Skeletal muscle cell (primary cell): ENCODE measurements around the gene TAF4.
"Not testable (repeated sequence)": the region's sequence is repeated elsewhere in the genome, so short reads cannot be mapped to it uniquely, and the experiment has no call there.

Experiments used
- DNase-seq: peaks from one replicate; pipeline ENCODE4 v3.0.0-alpha.2; 2010; ENCODE audit warnings: low read depth
- H3K4me3 ChIP-seq: 2 replicates; pipeline ENCODE4 v1.5.1; 2011; ENCODE audit warnings: low read depth, mild to moderate bottlenecking, control low read depth, low read length, moderate library complexity

TAF4 gene

DNA sequence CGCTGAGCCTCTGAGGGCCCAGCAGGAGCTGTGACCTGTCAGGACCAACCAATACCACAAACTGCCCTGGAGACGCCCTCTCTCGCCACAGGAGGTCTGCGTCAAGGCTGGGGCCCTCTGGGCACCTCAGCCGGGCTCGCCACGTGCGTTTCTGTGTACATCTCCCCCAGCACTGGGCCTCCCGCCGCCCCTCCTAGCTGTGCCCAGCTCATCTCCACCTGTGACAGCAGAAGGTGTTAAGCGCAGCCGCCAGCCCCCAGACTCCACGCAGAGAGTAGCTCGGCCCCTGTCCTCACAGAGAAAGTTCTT lies 91.4 kb downstream of the TAF4 start:
- no peak overlapping the region for H3K4me3 ChIP-seq
- no peak for DNase-seq

DNA sequence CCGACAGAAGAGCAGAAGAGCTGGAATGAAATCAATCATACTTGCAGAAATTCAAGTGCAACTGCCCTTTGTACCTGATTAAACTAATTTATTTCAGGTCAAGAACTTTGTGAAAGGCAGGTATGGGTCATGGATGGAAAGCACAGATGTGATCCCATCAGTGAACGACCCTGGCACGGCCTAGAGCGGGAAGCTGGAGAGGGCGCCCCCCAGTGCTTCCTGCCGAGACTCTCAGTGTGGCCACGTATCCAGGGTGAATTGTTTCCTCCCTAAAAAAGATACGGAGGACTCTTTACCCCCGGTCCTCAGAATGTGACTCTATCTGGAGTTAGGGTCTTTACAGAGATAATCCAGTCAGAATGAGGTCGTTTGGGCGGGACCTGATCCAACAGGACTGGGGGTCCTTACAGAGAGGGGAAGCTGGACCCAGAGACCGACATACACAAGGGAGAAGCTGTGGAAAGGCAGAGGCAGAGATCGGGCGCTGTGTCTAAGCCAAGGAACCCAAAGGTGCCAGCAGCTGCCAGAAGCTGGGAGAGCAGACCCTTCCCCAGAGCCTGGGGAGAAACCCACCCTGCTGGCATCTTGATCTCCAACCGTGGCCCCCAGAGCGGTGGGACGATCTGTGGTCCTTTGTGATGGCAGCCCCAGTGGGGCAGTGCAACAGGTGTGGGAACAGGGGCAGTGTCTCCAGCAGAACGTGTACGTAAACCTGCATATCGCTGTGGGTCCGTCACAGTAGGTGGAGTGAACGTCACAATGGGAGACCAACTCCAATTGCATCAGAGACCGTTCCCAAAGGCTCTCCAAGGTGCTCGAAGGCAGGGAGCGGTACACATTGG lies 91.9 kb downstream of the TAF4 start:
- no peak overlapping the region for H3K4me3 ChIP-seq
- DNase-seq = no peak

DNA sequence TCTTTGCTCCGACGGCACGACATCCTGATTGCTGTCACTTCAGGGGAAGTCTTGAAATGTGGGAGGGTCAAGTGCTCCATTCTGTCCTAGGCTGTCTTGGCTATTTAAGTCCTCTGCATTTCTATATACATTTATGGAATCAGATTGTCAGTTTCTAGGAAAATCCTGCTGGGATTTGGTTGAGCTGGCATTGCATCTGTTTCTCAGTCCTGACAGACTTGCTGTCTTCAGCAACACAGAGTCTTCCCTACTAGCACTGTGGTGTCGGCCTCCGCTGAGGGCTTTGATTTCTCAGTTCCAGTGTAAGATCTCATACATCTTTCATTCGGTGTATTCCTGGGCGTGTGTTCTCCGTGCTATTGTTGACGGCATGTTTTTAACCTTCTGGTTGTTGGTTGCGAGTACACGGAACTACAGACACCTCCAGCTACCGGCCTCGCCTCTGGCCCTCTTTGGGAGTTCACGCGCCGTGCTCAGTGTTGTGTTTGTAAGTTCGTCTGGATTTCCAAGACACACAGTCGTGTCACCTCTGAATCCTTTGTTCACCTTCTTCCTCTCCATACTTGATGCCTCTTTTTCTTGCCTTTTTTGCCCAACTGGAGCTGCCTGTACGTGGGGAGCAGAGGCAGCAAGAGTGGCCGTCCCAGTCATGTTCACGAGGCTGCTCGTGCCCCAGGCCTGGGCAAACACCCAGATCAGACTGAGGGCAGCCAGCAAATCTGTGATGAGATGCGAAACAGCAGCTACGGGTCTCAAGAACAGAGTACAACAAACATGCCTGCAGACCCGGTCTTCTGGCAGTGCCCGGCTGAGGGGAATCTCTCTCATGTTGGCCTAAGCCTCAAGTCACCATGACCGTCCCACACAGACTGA lies 92.8 kb downstream of the TAF4 start:
- DNase-seq = no peak
- no peak overlapping the region for H3K4me3 ChIP-seq

DNA sequence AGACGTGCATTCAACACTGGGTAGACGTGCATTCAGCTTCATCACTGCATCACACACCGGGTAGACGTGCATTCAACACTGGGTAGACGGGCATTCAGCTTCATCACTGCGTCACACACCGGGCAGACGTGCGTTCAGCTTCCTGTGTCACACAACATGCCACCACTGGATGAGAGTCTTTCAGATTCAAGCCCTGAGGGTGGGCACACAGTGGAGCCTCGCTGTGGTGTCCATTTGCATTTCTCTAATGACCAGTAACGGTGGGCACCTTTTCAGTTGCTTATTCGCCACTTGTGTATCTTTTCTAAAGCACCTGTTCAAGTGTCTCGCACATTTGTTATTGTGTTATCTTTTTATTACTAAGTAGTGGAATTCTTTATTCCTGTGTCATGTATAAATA lies 94.1 kb downstream of the TAF4 start:
- DNase-seq, H3K4me3 ChIP-seq: not testable (repeated sequence)

DNA sequence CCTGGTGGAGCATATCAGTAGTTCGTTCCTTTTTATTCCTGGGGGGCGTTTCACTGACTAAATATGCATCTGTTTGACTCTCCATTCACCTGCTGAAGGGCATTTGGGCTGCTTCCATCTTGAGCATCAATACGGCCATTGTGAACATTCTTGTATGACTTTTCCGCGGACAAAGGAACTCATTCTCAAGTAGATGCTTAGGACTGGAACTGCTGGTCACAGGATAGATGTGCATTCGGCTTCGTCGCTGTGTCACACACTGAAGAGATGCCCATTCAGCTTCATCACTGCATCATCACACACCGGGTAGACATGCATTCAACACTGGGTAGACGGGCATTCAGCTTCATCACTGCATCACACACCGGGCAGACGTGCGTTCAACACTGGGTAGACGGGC lies 95.3 kb downstream of the TAF4 start:
- H3K4me3 ChIP-seq = no peak overlapping the region
- DNase-seq = no peak

DNA sequence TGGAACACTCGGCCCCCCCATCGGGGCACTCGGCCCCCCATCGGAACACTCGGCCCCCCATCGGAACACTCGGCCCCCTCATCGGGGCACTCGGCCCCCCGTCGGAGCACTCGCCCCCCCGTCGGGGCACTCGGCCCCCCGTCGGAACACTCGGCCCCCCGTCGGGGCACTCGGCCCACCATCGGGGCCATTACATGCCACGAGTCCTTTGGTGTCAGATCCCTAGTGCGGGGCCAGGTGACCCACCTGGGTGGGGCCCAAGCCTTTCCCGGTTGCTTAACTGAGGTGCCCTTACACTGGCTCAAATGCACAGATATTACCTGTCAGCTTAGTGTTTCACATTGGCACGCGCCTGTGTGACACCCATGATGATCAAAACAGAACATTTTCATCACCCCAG lies 95.9 kb downstream of the TAF4 start:
- DNase-seq = no peak
- H3K4me3 ChIP-seq = no peak overlapping the region

DNA sequence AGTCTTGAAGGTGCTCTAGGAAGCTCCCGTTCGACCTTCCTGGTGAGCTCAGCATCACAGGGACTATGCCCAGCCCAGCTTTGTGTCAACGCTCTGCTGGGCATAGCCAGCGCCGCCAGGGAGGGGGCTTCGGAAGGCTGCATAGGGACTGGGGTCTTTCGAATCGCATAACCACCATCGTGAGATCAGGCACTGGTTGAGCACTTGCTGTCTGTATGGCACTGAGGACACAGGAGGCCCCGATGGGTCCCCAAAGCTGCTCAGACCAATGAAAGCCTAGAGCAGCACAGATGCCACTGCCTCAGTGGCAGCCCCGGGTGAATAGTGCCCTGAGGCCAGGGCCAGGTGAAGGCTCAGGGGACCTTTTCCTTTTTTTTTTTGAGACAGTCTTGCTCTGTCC lies 96.7 kb downstream of the TAF4 start:
- no peak for DNase-seq

DNA sequence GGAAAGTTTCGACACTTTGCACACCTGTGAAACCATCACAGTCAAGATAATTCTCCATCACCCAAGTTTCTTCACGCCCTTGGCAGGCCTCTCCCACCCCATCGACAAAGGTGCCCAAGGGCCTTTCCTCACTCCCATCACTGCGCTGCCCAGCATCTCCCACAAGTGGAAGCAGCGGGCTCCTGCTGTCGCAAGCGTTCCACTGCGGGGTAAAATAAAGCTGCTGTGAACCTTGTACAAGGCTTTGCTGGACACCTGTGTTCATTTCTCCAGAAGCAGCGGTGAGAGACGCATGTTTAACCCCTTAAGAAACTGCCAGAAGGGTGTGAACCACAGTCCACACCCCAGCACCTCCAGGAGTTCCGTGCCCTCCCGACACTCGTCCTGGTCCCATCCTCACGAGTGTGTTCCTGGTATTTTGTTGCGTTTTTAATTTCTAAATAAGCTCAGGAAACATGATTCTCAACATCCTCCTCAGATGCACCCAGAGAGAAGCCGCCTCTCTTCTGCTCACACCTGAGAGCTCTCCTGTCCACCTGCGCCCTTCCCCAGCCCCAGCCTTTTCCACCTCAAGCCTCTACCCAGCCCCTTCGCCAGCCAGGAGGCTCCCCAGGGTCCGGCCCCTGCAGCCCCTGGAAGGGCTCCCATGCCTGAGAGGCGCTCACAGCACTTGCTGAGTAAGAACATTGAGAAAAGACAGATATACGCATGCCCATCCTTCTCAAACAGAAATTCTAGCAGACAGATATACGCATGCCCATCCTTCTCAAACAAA lies 97.5 kb downstream of the TAF4 start:
- no peak for DNase-seq
- H3K4me3 ChIP-seq = no peak overlapping the region

More for the DNA sequence above, 96.7 kb downstream of the TAF4 start:
- no peak overlapping the region for H3K4me3 ChIP-seq

DNA sequence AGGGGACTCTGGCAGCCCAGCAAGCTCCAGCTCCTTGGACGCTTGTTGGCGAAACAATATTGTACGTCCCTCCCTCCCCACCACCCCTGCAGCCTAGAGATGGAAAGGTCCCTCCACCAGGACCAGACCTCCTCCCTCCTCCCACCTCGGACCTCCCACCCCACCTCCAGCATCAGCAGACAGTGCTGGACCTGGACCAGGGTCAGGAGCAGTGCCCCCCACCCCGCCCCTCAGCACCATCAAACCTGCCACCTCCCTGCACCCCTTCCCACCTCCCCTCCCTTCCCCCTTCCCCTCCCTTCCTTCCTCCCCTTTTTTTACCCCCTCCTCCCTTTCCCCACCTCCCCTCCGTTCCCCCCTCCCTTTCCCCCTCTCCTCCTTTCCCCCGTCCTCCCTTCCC lies 98.4 kb downstream of the TAF4 start:
- no peak for DNase-seq

DNA sequence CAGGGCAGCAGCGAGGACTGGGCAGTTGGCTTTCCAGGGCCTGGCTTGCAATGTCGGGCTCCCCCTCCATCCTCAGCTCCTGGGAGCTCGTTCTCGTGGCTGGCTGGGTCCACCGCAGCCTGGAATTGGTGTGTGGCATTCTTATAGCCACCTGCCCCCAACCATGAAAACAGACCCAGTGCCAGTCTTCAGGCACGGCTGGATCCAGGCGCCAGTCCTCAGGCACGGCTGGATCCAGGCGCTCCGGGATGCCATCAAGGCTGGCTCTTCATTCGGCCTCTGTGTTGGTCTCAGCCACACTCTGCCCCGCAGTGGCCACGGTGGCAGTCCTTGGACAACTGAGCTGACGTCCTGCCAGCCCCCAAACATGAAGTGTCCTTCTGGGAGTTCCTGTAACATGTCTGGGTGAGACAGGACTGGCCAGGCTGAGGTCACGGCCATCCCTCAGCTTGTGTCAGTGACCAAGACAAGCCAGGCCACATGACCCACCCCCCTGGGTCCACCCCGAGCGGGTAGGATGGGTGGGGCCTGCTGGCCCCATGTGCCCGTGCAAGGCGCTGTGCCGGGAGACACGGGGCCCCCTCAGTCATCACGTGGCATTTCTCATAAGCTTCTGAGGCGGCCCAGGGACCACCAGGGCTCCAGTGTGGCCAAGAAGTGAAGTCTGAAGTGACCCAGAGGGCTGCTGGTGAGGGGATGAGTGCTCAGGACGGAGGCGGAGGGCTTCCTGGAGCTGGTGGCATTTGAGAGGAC lies 99.0 kb downstream of the TAF4 start:
- H3K4me3 ChIP-seq = no peak overlapping the region
- no peak for DNase-seq

More for the DNA sequence above, 98.4 kb downstream of the TAF4 start:
- no peak overlapping the region for H3K4me3 ChIP-seq

DNA sequence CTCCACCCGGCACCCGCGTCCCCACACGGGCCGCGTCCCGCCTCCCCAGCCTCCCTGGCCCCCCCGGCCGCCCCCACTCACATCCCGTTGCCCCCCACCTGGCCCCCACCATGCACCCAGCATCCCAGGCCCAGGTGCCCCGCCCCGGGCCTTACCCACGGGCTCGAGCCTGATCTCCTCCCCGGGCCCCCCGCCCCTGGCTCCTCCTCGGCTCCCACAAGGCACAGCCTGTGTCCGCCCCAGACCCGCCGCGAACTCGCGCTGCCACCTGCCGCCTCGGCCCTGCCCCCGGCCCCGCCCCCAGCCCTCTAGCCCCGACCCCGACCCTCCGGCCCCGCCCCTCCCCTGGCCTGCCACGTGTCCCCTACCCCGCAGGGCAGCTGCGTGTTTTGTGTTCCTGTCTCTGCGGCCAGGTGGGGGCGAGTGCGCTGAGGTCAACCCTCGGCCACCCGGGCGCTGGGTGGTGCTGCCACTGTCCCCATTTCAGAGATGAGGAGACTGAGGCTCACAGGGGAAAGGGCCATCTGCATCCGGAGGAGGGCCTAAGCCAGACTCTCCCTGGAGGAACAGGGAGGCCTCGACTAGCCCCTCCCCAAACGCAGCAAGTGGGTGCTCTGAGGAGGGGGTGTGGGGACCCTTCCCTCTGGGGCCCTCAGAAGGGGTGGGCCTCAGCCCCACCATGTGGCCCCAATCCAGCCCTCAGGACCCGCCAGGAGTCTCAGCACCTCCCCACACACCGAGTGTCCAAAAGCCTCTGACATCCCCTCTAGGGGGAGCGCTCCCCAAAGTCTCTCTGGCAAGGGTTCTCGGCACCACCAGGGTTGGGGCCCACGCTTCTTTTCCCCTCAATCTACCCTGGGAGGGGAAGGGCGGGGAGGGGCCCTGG lies 99.8 kb downstream of the TAF4 start:
- DNase-seq = no peak

DNA sequence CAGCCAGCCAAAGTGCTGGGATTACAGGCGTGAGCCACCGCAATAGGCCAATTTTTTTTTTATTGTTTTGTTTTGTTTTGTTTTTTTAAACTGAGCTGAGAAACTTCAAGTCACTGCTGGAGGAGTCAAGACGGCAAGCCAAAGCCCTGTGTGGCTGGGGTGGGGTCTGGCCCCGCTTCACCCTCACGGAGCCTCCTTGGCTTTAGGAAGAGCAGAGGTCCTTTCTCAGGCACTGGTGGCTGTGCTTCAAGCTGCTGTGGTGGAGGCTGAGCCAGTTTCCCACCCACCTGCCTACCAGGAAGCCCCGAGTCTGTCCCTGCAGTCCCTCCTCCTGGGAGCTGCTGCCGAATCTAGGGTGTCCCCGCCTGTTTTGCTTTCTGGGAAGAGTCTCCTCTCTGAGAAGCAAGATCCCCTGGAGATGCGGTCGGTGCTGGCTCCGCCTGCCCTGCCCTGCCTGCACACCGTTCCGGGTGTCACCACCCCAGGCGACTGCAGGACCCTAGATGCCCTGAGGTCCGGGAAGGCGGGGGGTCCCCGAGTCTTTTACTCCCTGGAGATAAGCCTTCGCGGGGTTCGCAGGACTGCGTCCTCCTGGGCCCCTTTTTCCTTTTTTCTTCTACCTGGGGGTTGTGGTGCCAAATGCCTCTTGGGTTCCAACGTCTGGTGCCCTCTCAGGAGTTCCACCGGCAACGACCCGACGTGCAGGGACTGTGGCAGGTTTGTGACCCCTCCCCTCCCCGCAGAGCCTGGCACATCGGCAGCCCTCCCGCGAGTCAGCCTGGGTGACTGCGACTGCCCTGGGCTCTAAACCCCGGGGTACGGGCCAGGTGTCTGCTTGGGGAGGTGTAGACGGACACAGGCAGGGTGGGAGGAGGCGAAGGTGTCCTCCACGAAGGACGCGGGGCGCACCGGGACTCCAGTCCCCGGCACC lies 100.7 kb downstream of the TAF4 start:
- H3K4me3 ChIP-seq = no peak overlapping the region
- DNase-seq = no peak

More for the DNA sequence above, 99.8 kb downstream of the TAF4 start:
- no peak overlapping the region for H3K4me3 ChIP-seq

DNA sequence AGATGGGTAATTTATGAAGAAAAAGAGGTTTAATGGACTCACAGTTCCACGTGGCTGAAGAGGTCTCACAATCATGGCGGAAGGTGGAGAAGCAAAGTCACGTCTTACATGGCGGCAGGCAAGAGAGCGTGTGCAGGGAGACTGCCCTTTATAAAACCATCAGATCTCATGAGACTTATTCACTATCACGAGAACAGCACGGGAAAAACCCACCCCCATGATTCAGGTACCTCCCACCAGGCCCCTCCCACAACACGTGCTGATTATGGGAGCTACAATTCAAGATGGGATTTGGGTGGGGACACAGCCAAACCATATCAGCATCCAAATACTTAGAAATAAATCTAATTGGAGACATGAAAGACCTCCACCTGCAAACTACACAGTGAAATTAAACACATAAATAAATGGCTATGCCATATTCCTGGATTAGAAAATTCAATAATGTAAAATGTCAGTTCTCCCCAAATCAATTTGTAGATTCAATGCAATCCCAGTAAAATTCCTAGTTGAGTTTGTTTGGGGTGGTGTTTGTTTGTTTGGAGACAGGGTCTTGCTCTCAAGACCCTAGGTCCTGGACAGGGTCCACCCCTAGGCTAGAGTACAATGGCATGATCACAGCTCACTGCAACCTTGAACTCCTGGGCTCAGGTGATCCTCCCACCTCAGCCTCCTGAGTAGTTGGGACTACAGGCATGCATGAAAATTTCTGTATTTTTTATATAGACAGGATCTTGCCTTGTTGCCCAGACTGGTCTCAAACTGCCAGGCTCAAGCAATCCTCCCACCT lies 101.6 kb downstream of the TAF4 start:
- DNase-seq = no peak

DNA sequence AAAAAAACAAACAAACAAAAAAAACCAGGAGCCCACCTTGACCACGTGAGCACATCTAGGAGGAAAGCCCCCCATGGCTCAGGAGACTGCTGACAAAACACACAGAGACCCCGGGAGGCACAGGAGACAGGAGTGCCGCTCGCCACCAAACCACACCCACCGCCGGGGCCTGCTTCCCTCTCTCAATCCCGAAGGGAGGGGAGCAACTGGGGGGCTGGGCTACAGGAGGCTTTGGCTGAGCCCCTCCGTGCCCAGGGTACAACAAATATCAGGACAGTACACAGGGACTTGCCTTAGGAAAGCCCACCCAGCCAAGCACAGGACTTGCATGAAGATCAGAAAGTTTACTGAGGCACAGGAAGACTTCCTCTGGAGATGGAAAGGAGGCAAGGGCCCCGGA lies 102.5 kb downstream of the TAF4 start:
- DNase-seq = no peak
- H3K4me3 ChIP-seq = no peak overlapping the region

More for the DNA sequence above, 101.6 kb downstream of the TAF4 start:
- no peak overlapping the region for H3K4me3 ChIP-seq

DNA sequence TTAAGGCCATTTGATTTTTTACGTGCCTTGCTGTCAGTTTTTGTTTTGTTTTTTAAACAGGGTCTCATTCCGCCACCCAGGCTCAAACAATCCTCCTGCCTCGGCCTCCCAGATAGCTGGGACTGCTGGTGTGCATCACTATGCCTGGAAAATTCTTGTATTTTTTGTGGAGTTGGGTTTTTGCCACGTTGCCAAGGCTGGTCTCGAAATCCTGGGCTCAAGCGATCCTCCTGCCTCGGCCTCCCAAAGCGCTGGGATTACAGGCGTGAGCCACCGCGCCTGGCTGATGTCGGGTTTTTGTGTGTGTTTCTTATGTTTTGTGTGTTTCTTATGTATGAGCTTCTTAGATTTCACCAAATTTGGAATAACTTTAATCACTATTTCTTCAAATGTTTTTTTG lies 104.8 kb downstream of the TAF4 start:
- no peak for DNase-seq
- H3K4me3 ChIP-seq = no peak overlapping the region

DNA sequence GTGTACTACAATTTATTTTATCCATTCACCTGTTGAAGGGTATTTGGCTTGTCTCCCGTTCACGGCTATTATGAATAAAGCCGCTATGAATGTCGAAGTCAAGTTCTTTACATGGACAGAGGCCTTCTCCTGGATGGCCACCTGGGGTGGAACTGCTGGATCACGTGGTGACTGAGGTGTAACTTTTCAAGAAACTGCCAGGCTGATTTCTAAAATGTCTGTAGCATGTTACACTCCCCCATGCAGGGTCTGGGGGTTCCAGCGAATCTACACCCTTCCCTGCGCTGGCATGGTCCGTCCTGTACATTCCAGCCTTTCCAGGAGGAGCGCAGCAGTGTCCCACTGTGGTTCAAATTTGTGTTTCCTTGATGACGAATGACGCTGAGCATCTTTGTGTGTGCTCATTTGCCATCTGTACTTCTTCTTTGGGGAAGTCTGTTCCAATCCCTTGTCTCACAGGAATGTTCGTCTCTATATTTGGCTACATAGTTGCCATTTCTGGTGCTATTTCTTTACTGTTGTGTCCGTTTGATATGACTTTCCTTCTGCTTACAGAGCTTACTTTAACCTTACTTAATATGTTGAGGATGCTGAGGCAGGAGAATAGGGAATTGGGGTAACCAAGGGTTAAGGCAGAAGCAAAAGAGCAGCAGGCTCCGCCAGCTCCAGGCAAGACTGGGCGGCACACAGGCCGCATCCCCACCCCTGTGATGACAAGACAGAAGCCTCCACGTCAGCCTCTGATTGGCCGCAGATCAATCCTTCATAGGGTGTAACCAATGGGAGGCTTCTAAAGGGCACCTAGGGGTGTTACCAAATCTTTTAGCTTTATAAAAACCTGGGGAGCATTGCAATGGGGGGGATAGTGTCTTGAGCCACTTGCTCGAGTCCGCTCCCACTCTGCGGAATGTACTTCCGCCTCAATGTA lies 106.6 kb downstream of the TAF4 start:
- H3K4me3 ChIP-seq = no peak overlapping the region
- no peak for DNase-seq
